Measurements from ENCODE around the gene MYO1D.

The MYO1D gene

GRCh38 chr17:32492264-32492589 is 384.7 kb downstream of the MYO1D start:
- DNase-seq (ENCODE audit: low read depth in 2 of 2, low spot score in 1 of 2), result no peak

GRCh38 chr17:32491371-32492263 is 385.3 kb downstream of the MYO1D start:
- DNase-seq (ENCODE audit: low read depth in 2 of 2, low spot score in 1 of 2), result no peak

GRCh38 chr17:32490101-32490482 is 386.8 kb downstream of the MYO1D start:
- no peak for DNase-seq (ENCODE audit: low read depth in 2 of 2, low spot score in 1 of 2)

GRCh38 chr17:32489320-32490100 is 387.4 kb downstream of the MYO1D start:
- no peak for DNase-seq (ENCODE audit: low read depth in 2 of 2, low spot score in 1 of 2)

GRCh38 chr17:32488604-32489180 is 388.2 kb downstream of the MYO1D start:
- DNase-seq (ENCODE audit: low read depth in 2 of 2, low spot score in 1 of 2), result no peak

GRCh38 chr17:32488177-32488542 is 388.8 kb downstream of the MYO1D start:
- no peak for DNase-seq (ENCODE audit: low read depth in 2 of 2, low spot score in 1 of 2)

- DNase-seq (ENCODE audit: low read depth in 2 of 2, low spot score in 1 of 2), result no peak
These were observed 389.3 kb downstream of the MYO1D start for GRCh38 chr17:32487473-32488176.

GRCh38 chr17:32486701-32487472 is 390.0 kb downstream of the MYO1D start, which contains the start of gene CDK5R1:
TSS of gene CDK5R1 (plus strand) at chr17:32486993. CDS start at chr17:32487621, 628 bp downstream.
- DNase-seq (ENCODE audit: low read depth in 2 of 2, low spot score in 1 of 2), result peak in 1 of 2 donors; percentile 31

- peak in 1 of 2 donors; percentile 37 for DNase-seq (ENCODE audit: low read depth in 2 of 2, low spot score in 1 of 2)
These were observed 390.7 kb downstream of the MYO1D start for GRCh38 chr17:32486111-32486700.

GRCh38 chr17:32485261-32486110 is 391.4 kb downstream of the MYO1D start:
- DNase-seq (ENCODE audit: low read depth in 2 of 2, low spot score in 1 of 2), result no peak

GRCh38 chr17:32484628-32485027 is 392.3 kb downstream of the MYO1D start:
- no peak for DNase-seq (ENCODE audit: low read depth in 2 of 2, low spot score in 1 of 2)

- no peak for DNase-seq (ENCODE audit: low read depth in 2 of 2, low spot score in 1 of 2)
These were observed 392.9 kb downstream of the MYO1D start for GRCh38 chr17:32484041-32484461.

- DNase-seq (ENCODE audit: low read depth in 2 of 2, low spot score in 1 of 2), result no peak
These were observed 393.4 kb downstream of the MYO1D start for GRCh38 chr17:32483451-32484019.

- no peak for DNase-seq (ENCODE audit: low read depth in 2 of 2, low spot score in 1 of 2)
These were observed 394.2 kb downstream of the MYO1D start for GRCh38 chr17:32482568-32483320.

GRCh38 chr17:32481193-32481592 is 395.7 kb downstream of the MYO1D start:
- DNase-seq (ENCODE audit: low read depth in 2 of 2, low spot score in 1 of 2), result no peak

GRCh38 chr17:32479074-32479617 is 397.8 kb downstream of the MYO1D start:
- no peak for DNase-seq (ENCODE audit: low read depth in 2 of 2, low spot score in 1 of 2)

GRCh38 chr17:32477220-32477619 is 399.7 kb downstream of the MYO1D start:
- DNase-seq (ENCODE audit: low read depth in 2 of 2, low spot score in 1 of 2), result no peak

GRCh38 chr17:32475258-32475657 is 401.7 kb downstream of the MYO1D start:
- DNase-seq (ENCODE audit: low read depth in 2 of 2, low spot score in 1 of 2), result no peak
